HepG2 (cell line): ENCODE results near the gene CARMIL3. TPM values are rescaled to one million over a fixed set of nuclear protein-coding genes. Genes with fewer than 3 reads are reported as not detected.

Experiments used
- FOXK2 ChIP-seq: fragments of 450-650 bp; IDR thresholded peaks from 2 replicates; pipeline ENCODE4 v1.6.1; 2016
- HNF4A ChIP-seq: sonication (generic); formaldehyde crosslinking; IDR thresholded peaks from 2 replicates; pipeline ENCODE4 v1.4.0; 2020; ENCODE audit warnings: missing genetic modification reagents
- MNT ChIP-seq: fragments of 450-650 bp; IDR thresholded peaks from 2 replicates; pipeline ENCODE4 v1.6.1; 2016
- NCOR1 ChIP-seq: fragments of 200-600 bp; sonication (generic); IDR thresholded peaks from 2 replicates; pipeline ENCODE4 v1.7.0; 2017; ENCODE audit warnings: antibody characterized with exemption, low read length, borderline replicate concordance
- NR2F6 ChIP-seq, 2 experiments: IDR thresholded peaks; 2 replicates each; pipeline ENCODE4 v1.6.1; 2016; ENCODE audit warnings: antibody characterized with exemption in 1 of 2, mild to moderate bottlenecking in 1 of 2
- RFXAP ChIP-seq: sonication (generic); formaldehyde crosslinking; IDR thresholded peaks from 2 replicates; pipeline ENCODE4 v1.4.0; 2020; ENCODE audit warnings: missing genetic modification reagents, borderline replicate concordance
- RNF2 ChIP-seq: fragments of 450-650 bp; conservative IDR thresholded peaks from 2 replicates; pipeline ENCODE4 v1.6.1; 2016; ENCODE audit warnings: low read depth
- SPEN ChIP-seq: sonication (generic); formaldehyde crosslinking; IDR thresholded peaks from 2 replicates; pipeline ENCODE4 v1.5.1; 2020; ENCODE audit warnings: low read depth, mild to moderate bottlenecking, missing genetic modification reagents
- TCF12 ChIP-seq, 2 experiments: fragments of 450-650 bp in 1 of 2; sonication (generic) in 1 of 2; formaldehyde crosslinking in 1 of 2; IDR thresholded peaks; 2 replicates each; pipeline versions ENCODE4 v1.6.1 to v1.8.0; 2017 to 2022; ENCODE audit warnings: antibody characterized with exemption in 1 of 2, mild to moderate bottlenecking in 1 of 2, missing genetic modification reagents in 1 of 2, moderate library complexity in 1 of 2
- ZBTB40 ChIP-seq, 2 experiments: fragments of 450-650 bp in 1 of 2; sonication (generic) in 1 of 2; formaldehyde crosslinking in 1 of 2; IDR thresholded peaks; 2 replicates each; pipeline versions ENCODE4 v1.6.1 to v1.8.0; 2016 to 2022; ENCODE audit warnings: antibody characterized with exemption in 1 of 2, mild to moderate bottlenecking in 1 of 2, missing genetic modification reagents in 1 of 2
- ZNF563 ChIP-seq: sonication (generic); formaldehyde crosslinking; IDR thresholded peaks from 2 replicates; pipeline ENCODE4 v1.8.0; 2022; ENCODE audit warnings: mild to moderate bottlenecking, moderate library complexity, missing genetic modification reagents
- ZNF740 ChIP-seq: sonication (generic); formaldehyde crosslinking; IDR thresholded peaks from 2 replicates; pipeline ENCODE4 v1.4.0; 2020; ENCODE audit warnings: missing genetic modification reagents
- ZNF850 ChIP-seq: sonication (generic); formaldehyde crosslinking; conservative IDR thresholded peaks from 2 replicates; pipeline ENCODE4 v1.9.0; 2021; ENCODE audit warnings: mild to moderate bottlenecking, missing genetic modification reagents
- polyA plus RNA-seq, 8 experiments: library from polyadenylated mRNA; depleted of rRNA in 3 of 8; stranded (reverse) in 7 of 8; unstranded in 1 of 8; fragments of >200 nt; fragmentation: Illumina TruSeq in 4 of 8; extraction: Trizol in 4 of 8; gene quantifications; 2 replicates each; pipeline versions ENCODE4 v1.2.1 to v1.2.3, GENCODE V29; 2011 to 2016; ENCODE audit warnings: low read depth in 4 of 8, missing spikeins in 1 of 8, mixed read lengths in 1 of 8; ENCODE audit not compliant: insufficient read depth in 1 of 8
- total RNA-seq, 5 experiments: library from RNA; depleted of rRNA; stranded (reverse); fragments of >200 nt; fragmentation: Illumina TruSeq; extraction: Trizol; gene quantifications; 2 replicates each; pipeline ENCODE4 v1.2.3, GENCODE V29; 2016; ENCODE audit warnings: low read depth in 1 of 5
- TF ChIP-seq, protein P1 (sequence below): IDR thresholded peaks from 2 replicates; pipeline ENCODE4 v1.6.1; 2012; ENCODE audit warnings: inconsistent platforms

The CARMIL3 gene
- total and polyA plus RNA-seq, 2 of the 13 experiments (the other 11 are each of a cell fraction or from before 2014, with no cell fraction given), result 0.27 to 0.55 TPM

DNA sequence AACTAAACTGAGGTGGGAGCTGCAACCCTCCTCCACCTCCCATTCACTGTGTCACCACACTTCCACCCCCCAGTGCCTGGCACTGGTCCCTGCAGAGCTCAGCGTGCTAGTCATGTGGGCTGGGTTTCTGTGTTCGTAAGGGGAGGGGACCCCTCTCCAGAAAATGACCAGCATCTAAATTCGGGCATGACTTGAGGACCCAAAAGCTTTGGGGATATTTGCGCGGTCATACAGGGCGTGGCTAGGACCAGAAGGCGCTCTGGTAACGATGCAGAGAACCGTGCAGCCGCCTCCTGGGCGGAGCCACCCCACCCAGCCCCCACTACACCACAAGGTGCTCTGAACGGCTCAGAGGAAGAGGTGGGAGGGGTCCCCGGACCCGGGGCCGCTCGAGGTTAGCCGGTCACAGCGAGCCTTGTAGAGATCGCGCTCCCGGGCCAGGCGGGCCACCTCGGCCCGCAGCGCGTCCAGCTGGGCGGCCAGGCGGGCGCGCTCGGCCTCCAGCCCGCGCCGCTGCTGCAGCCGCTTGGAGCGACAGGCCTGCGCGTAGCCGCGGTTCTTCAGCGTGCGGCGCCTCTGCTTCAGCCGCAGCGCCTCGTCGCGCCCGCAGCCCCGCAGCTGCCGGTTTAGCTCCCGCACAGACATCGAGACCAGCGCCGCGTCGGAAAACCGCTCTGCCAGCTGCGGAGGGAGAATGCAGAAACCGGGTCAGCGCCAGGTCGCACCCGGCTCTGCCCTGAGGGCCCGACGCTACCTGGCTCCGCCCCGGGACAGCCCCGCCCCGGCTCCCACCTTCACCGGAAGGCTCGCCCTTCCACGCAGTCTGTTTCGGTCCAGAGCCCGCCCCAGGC, 29.3 kb downstream of the CARMIL3 start (continued):
- TF ChIP-seq ZBTB40 (IDR thresholded peaks at IDR 0.05) (no peak), ZBTB40 (CRISPR knock-in tag; IDR thresholded peaks at IDR 0.05) (no peak; the same call in 1 of the 2 replicates), SPEN (CRISPR knock-in tag) (peak; percentile 72), FOXK2 (no peak), ZNF740 (CRISPR knock-in tag) (no peak), HNF4A (no peak; the same call in 1 of the 2 replicates), NR2F6 (IDR thresholded peaks at IDR 0.05) (no peak), NR2F6 (CRISPR knock-in tag; IDR thresholded peaks at IDR 0.05) (peak; percentile 47), ZNF563 (CRISPR knock-in tag) (peak; percentile 87), MNT (no peak), TCF12 (IDR thresholded peaks at IDR 0.05) (no peak), TCF12 (CRISPR knock-in tag; IDR thresholded peaks at IDR 0.05) (no peak), RNF2 (peak; percentile 94; the same call in 1 of the 2 replicates), RFXAP (CRISPR knock-in tag) (peak; percentile 62; the same call in 1 of the 2 replicates), ZNF850 (no peak), NCOR1 (no peak)
- TF ChIP-seq, protein P1, sequence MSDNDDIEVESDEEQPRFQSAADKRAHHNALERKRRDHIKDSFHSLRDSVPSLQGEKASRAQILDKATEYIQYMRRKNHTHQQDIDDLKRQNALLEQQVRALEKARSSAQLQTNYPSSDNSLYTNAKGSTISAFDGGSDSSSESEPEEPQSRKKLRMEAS, result peak; percentile 77
